Stomach (tissue), 4 donors: ENCODE data around the gene PYGB.

Source experiments
- POLR2A ChIP-seq, 4 donors: fragments of 450-650 bp; IDR thresholded peaks; one replicate each; pipeline ENCODE4 v1.6.1; 2016; ENCODE audit warnings: antibody characterized with exemption in 4 of 4, control low read depth in 2 of 4, mild to moderate bottlenecking in 1 of 4, moderate library complexity in 1 of 4
- POLR2AphosphoS5 ChIP-seq, 3 donors: sonication (generic); formaldehyde crosslinking; IDR thresholded peaks; one replicate each; pipeline ENCODE4 v1.6.1; 2016; ENCODE audit warnings: antibody characterized with exemption in 3 of 3
- TF ChIP-seq, protein P1 (sequence below), 7 experiments: fragments of 450-650 bp in 4 of 7; fragments of 200-600 bp in 3 of 7; sonication (generic) in 3 of 7; IDR thresholded peaks; one replicate each; pipeline ENCODE4 v1.5.1; 2016 to 2019; ENCODE audit warnings: antibody characterized with exemption in 7 of 7, control low read depth in 2 of 7, mild to moderate bottlenecking in 1 of 7

DNA sequence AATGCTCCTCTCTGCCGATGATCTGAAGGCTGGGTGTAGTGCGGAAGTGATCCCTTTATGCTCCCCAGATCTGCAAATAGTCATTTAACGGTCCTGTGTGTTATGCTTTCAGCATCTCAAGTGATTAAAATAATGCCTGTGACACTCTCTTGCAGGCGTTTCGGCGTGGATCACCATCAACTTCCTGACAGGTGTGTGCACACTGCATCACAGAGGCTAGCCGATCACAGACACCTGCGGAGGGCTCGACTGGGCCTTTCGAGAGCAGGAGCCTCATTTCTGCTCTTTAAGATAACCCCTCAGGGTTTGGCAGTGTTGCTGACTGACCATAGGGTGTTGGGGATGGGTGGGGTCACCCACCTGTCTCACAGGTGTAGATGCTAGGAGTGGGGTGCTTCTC lies 32.4 kb upstream of the PYGB start:
- TF ChIP-seq, protein P1, sequence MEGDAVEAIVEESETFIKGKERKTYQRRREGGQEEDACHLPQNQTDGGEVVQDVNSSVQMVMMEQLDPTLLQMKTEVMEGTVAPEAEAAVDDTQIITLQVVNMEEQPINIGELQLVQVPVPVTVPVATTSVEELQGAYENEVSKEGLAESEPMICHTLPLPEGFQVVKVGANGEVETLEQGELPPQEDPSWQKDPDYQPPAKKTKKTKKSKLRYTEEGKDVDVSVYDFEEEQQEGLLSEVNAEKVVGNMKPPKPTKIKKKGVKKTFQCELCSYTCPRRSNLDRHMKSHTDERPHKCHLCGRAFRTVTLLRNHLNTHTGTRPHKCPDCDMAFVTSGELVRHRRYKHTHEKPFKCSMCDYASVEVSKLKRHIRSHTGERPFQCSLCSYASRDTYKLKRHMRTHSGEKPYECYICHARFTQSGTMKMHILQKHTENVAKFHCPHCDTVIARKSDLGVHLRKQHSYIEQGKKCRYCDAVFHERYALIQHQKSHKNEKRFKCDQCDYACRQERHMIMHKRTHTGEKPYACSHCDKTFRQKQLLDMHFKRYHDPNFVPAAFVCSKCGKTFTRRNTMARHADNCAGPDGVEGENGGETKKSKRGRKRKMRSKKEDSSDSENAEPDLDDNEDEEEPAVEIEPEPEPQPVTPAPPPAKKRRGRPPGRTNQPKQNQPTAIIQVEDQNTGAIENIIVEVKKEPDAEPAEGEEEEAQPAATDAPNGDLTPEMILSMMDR (IDR thresholded peaks at IDR 0.05): no peak
- TF ChIP-seq POLR2A (IDR thresholded peaks at IDR 0.05) (no peak), POLR2AphosphoS5 (IDR thresholded peaks at IDR 0.05) (no peak)
